Epidermal melanocyte (primary cell): ENCODE data around the gene BSPH1.
"Not testable (repeated sequence)": the region's sequence is repeated elsewhere in the genome, so short reads cannot be mapped to it uniquely, and the experiment has no call there.

Experiments
- DNase-seq: peaks from one replicate; pipeline ENCODE4 v3.0.0; 2011; ENCODE audit warnings: low spot score; ENCODE audit not compliant: insufficient read length

Gene BSPH1

GRCh38 chr19:47920107-47920506 is 71.9 kb downstream of the BSPH1 start:
- DNase-seq = not testable (repeated sequence)
